ENCODE results near the gene MYOCD. TPM values are rescaled to one million over a fixed set of nuclear protein-coding genes. Genes with fewer than 3 reads are reported as not detected.

MYOCD gene
- total RNA-seq, 1 experiment from 2014 or later = not detected

GRCh38 chr17:12709063-12709462 is 43.4 kb downstream of the MYOCD start:
- H3K79me2 ChIP-seq (ENCODE audit: low read depth) = no peaks in the 10 kb centered on the region
- H3K4me3 ChIP-seq = no peak overlapping the region
- no peak overlapping the region for H3K27ac ChIP-seq
- no peaks in the 10 kb centered on the region for H3K36me3 ChIP-seq (ENCODE audit: low read depth)
- H3F3A ChIP-seq (ENCODE audit: insufficient read depth, low read depth) = no peaks in the 10 kb centered on the region
- CTCF ChIA-PET = no interaction called here
- no peak overlapping the region for H3K4me2 ChIP-seq
- H3K4me1 ChIP-seq (replicated peaks; ENCODE audit: insufficient read depth) = no peaks in the 10 kb centered on the region
- no peaks in the 10 kb centered on the region for H3K9me2 ChIP-seq (ENCODE audit: insufficient read depth)
- intact Hi-C loops (cut with micrococcal nuclease; ENCODE audit: unreplicated experiment) = no loop called here
- no peaks in the 10 kb centered on the region for H3K9me3 ChIP-seq (ENCODE audit: insufficient read depth, low read depth)
- no peaks in the 10 kb centered on the region for H4K20me1 ChIP-seq (ENCODE audit: insufficient read depth)
- POLR2A ChIA-PET (ENCODE audit: unreplicated experiment) = no interaction called here
- H2AFZ ChIP-seq = no peak overlapping the region
- no peak for DNase-seq
- BruUV-seq (replicated peaks) = no TSS peak
- no peak for TF ChIP-seq EZH2 (IDR thresholded peaks at IDR 0.05; ENCODE audit: low read depth)
- TF ChIP-seq CTCF (conservative IDR thresholded peaks at IDR 0.05) = no peak
- H3K27me3 ChIP-seq (ENCODE audit: insufficient read depth, low read depth) = peaks cover 3% of the 10 kb centered on the region; the same call in 1 of the 2 replicates

- Histone ChIP-seq H3K4me2 (no peak overlapping the region), H3K4me1 (replicated peaks; ENCODE audit: insufficient read depth) (no peaks in the 10 kb centered on the region), H4K20me1 (ENCODE audit: insufficient read depth) (no peaks in the 10 kb centered on the region), H3K27ac (no peak overlapping the region), H3K4me3 (no peak overlapping the region), H3K9me3 (ENCODE audit: insufficient read depth, low read depth) (no peaks in the 10 kb centered on the region), H3K9me2 (ENCODE audit: insufficient read depth) (no peaks in the 10 kb centered on the region), H3K27me3 (ENCODE audit: insufficient read depth, low read depth) (peaks cover 3% of the 10 kb centered on the region; the same call in 1 of the 2 replicates), H3F3A (ENCODE audit: insufficient read depth, low read depth) (no peaks in the 10 kb centered on the region), H2AFZ (no peak overlapping the region), H3K79me2 (ENCODE audit: low read depth) (no peaks in the 10 kb centered on the region), H3K36me3 (ENCODE audit: low read depth) (no peaks in the 10 kb centered on the region)
- no peak for TF ChIP-seq CTCF (conservative IDR thresholded peaks at IDR 0.05)
- TF ChIP-seq EZH2 (IDR thresholded peaks at IDR 0.05; ENCODE audit: low read depth) = no peak
- CTCF ChIA-PET = no interaction called here
- intact Hi-C loops (cut with micrococcal nuclease; ENCODE audit: unreplicated experiment) = no loop called here
- POLR2A ChIA-PET (ENCODE audit: unreplicated experiment) = no interaction called here
- DNase-seq = no peak
- BruUV-seq (replicated peaks) = no TSS peak
Measured at GRCh38 chr17:12712415-12712814, 46.7 kb downstream of the MYOCD start.

GRCh38 chr17:12712941-12713340 is 47.3 kb downstream of the MYOCD start:
- H3K9me2 ChIP-seq (ENCODE audit: insufficient read depth) = no peaks in the 10 kb centered on the region
- no peak overlapping the region for H3K4me2 ChIP-seq
- intact Hi-C loops (cut with micrococcal nuclease; ENCODE audit: unreplicated experiment) = no loop called here
- peaks cover 3% of the 10 kb centered on the region; the same call in 1 of the 2 replicates for H3K27me3 ChIP-seq (ENCODE audit: insufficient read depth, low read depth)
- H3K79me2 ChIP-seq (ENCODE audit: low read depth) = no peaks in the 10 kb centered on the region
- BruUV-seq (replicated peaks) = no TSS peak
- H3K27ac ChIP-seq = no peak overlapping the region
- no peak for DNase-seq
- no peak for TF ChIP-seq EZH2 (IDR thresholded peaks at IDR 0.05; ENCODE audit: low read depth)
- TF ChIP-seq CTCF (conservative IDR thresholded peaks at IDR 0.05) = no peak
- H4K20me1 ChIP-seq (ENCODE audit: insufficient read depth) = no peaks in the 10 kb centered on the region
- no peaks in the 10 kb centered on the region for H3K9me3 ChIP-seq (ENCODE audit: insufficient read depth, low read depth)
- ChIA-PET CTCF (no interaction called here), POLR2A (ENCODE audit: unreplicated experiment) (no interaction called here)
- H3K4me1 ChIP-seq (replicated peaks; ENCODE audit: insufficient read depth) = no peaks in the 10 kb centered on the region
- H3F3A ChIP-seq (ENCODE audit: insufficient read depth, low read depth) = no peaks in the 10 kb centered on the region
- no peaks in the 10 kb centered on the region for H3K36me3 ChIP-seq (ENCODE audit: low read depth)
- H2AFZ ChIP-seq = no peak overlapping the region
- no peak overlapping the region for H3K4me3 ChIP-seq
